Small intestine (tissue), 7 donors: ENCODE measurements around the gene SYVN1. TPM values are rescaled to one million over a fixed set of nuclear protein-coding genes. Genes with fewer than 3 reads are reported as not detected.

ENCODE experiments used
- DNase-seq, 2 donors: peaks; one replicate each; pipeline versions ENCODE4 v3.0.0 to v3.0.0-alpha.2; 2013
- FAIRE-seq: peaks from 2 replicates; lab custom pipeline; 2012; peaks lifted over from hg19 to GRCh38; lab: Jason Lieb, UNC
- H3K27ac ChIP-seq, 3 donors: one replicate each; pipeline ENCODE4 v1.5.1; 2013; ENCODE audit warnings: low read length in 2 of 3, mild to moderate bottlenecking in 2 of 3, control low read depth in 1 of 3, inconsistent platforms in 1 of 3, low read depth in 1 of 3, moderate library complexity in 1 of 3
- H3K27me3 ChIP-seq, 3 donors: one replicate each; pipeline ENCODE4 v1.6.1; 2013; ENCODE audit warnings: low read length in 3 of 3, inconsistent platforms in 1 of 3; ENCODE audit not compliant: control insufficient read depth in 3 of 3, insufficient read depth in 3 of 3
- H3K36me3 ChIP-seq, 3 donors: one replicate each; pipeline ENCODE4 v1.6.1; 2013; ENCODE audit warnings: low read length in 3 of 3, inconsistent platforms in 1 of 3, low read depth in 1 of 3, mild to moderate bottlenecking in 1 of 3, moderate library complexity in 1 of 3; ENCODE audit not compliant: control insufficient read depth in 3 of 3, insufficient read depth in 2 of 3
- H3K4me1 ChIP-seq, 3 donors: one replicate each; pipeline ENCODE4 v1.6.1; 2013; ENCODE audit warnings: low read length in 2 of 3, inconsistent platforms in 1 of 3, low read depth in 1 of 3, mild to moderate bottlenecking in 1 of 3, moderate library complexity in 1 of 3; ENCODE audit not compliant: control insufficient read depth in 3 of 3, insufficient read depth in 2 of 3
- H3K4me3 ChIP-seq, 3 donors: one replicate each; pipeline ENCODE4 v1.5.1; 2013; ENCODE audit warnings: low read length in 3 of 3, control low read depth in 1 of 3, inconsistent platforms in 1 of 3, low read depth in 1 of 3, mild to moderate bottlenecking in 1 of 3, moderate library complexity in 1 of 3
- H3K9me3 ChIP-seq, 2 donors: one replicate each; pipeline ENCODE4 v1.6.1; 2013; ENCODE audit warnings: low read depth in 1 of 2, low read length in 1 of 2; ENCODE audit not compliant: control insufficient read depth in 2 of 2, insufficient read depth in 1 of 2
- WGBS, 3 donors: extraction: QIAGEN DNeasy Blood & Tissue Kit; methylation state at CpG; one replicate each; pipeline ENCODE4 v1.1.7; 2013; 5-methylcytosine and 5-hydroxymethylcytosine counted together
- polyA plus RNA-seq, 4 donors: library from polyadenylated mRNA; stranded (reverse) in 3 of 4; unstranded in 1 of 4; fragments of 200-250 nt in 3 of 4; fragments of 120-200 nt in 1 of 4; gene quantifications; one replicate each; pipeline versions ENCODE4 v1.2.1 to v1.2.3, GENCODE V29; 2013
- donor health status: healthy with polysubstance abuse.
- donor health status: control.
- donor health status: control.
- donor health status: Bipolar disorder and iron deficiency.
- donor health status: healthy.

Gene SYVN1
- polyA plus RNA-seq, 4 donors: 10.5 to 34.4 (median 19.5) TPM

GRCh38 chr11:65108469-65109123 is 25.7 kb downstream of the SYVN1 start:
- Histone ChIP-seq H3K36me3 (peaks cover 5 to 62% (median 14%) of the 10 kb centered on the region in 3 donors), H3K27ac (no peak overlapping the region), H3K4me3 (no peak overlapping the region), H3K9me3 (no peaks in the 10 kb centered on the region), H3K27me3 (no peaks in the 10 kb centered on the region), H3K4me1 (peaks cover 0 to 26% (median 11%) of the 10 kb centered on the region in 3 donors)
- WGBS, 3 donors: 94 to 96% (median 95%) methylated on average over 30 to 38 of the region's 38 CpGs
- no peak for DNase-seq
- FAIRE-seq: no peak

GRCh38 chr11:65107751-65108468 is 26.4 kb downstream of the SYVN1 start:
- no peak for DNase-seq
- Histone ChIP-seq H3K27me3 (no peaks in the 10 kb centered on the region), H3K4me3 (no peak overlapping the region), H3K27ac (no peak overlapping the region), H3K36me3 (peaks cover 5 to 63% (median 14%) of the 10 kb centered on the region in 3 donors), H3K4me1 (peaks cover 0 to 20% (median 4%) of the 10 kb centered on the region in 3 donors), H3K9me3 (no peaks in the 10 kb centered on the region)
- FAIRE-seq: no peak
- WGBS, 3 donors: 95 to 96% (median 95%) methylated on average over 45 to 52 of the region's 52 CpGs

- Histone ChIP-seq H3K36me3 (peaks cover 5 to 71% (median 14%) of the 10 kb centered on the region in 3 donors), H3K4me1 (peaks cover 0 to 16% (median 2%) of the 10 kb centered on the region in 3 donors), H3K4me3 (no peak overlapping the region), H3K27me3 (no peaks in the 10 kb centered on the region), H3K9me3 (no peaks in the 10 kb centered on the region), H3K27ac (no peak overlapping the region)
- no peak for DNase-seq
- WGBS, 3 donors: 94 to 97% (median 96%) methylated on average over 15 of the region's 15 CpGs
- FAIRE-seq: no peak
Observed at GRCh38 chr11:65107078-65107477, 27.2 kb downstream of the SYVN1 start.

- no peak for DNase-seq
- Histone ChIP-seq H3K36me3 (peaks cover 5 to 64% (median 14%) of the 10 kb centered on the region in 3 donors), H3K4me1 (no peaks in the 10 kb centered on the region), H3K27ac (no peak overlapping the region), H3K9me3 (no peaks in the 10 kb centered on the region), H3K4me3 (no peak overlapping the region), H3K27me3 (no peaks in the 10 kb centered on the region)
- WGBS, 3 donors: 76 to 78% (median 78%) methylated on average over 4 of the region's 4 CpGs
- no peak for FAIRE-seq
Observed at GRCh38 chr11:65104628-65105027, 29.7 kb downstream of the SYVN1 start.

GRCh38 chr11:65103476-65103875 is 30.8 kb downstream of the SYVN1 start:
- Histone ChIP-seq H3K9me3 (no peaks in the 10 kb centered on the region), H3K4me3 (no peak overlapping the region), H3K27ac (no peak overlapping the region), H3K27me3 (no peaks in the 10 kb centered on the region), H3K36me3 (peaks cover 5 to 62% (median 12%) of the 10 kb centered on the region in 3 donors), H3K4me1 (no peaks in the 10 kb centered on the region)
- no peak for FAIRE-seq
- no peak for DNase-seq

GRCh38 chr11:65102142-65103095 is 31.9 kb downstream of the SYVN1 start:
- Histone ChIP-seq H3K27me3 (no peaks in the 10 kb centered on the region), H3K4me1 (peaks cover 0 to under 1% (median 0%) of the 10 kb centered on the region in 3 donors), H3K4me3 (no peak overlapping the region), H3K9me3 (no peaks in the 10 kb centered on the region), H3K36me3 (peaks cover 0 to 58% (median 4%) of the 10 kb centered on the region in 3 donors), H3K27ac (peak overlapping the region in 1 of 3 donors; percentile 24)
- FAIRE-seq: no peak
- DNase-seq: no peak
- 91 to 93% (median 93%) methylated on average over 8 of the region's 8 CpGs for WGBS, 3 donors

- Histone ChIP-seq H3K4me3 (no peak overlapping the region), H3K27me3 (no peaks in the 10 kb centered on the region), H3K4me1 (peaks cover 0 to 8% (median 3%) of the 10 kb centered on the region in 3 donors), H3K9me3 (no peaks in the 10 kb centered on the region), H3K36me3 (peaks cover 0 to 50% (median 4%) of the 10 kb centered on the region in 3 donors), H3K27ac (no peak overlapping the region)
- DNase-seq (no peak), FAIRE-seq (no peak)
- 89 to 94% (median 90%) methylated on average over 6 of the region's 6 CpGs for WGBS, 3 donors
Observed at GRCh38 chr11:65100674-65101350, 33.5 kb downstream of the SYVN1 start.
